WTC11 (cell line): ENCODE results near the gene GRID2.

Experiments used
- CREM ChIP-seq: sonication (generic); formaldehyde crosslinking; IDR thresholded peaks from 2 replicates; pipeline ENCODE4 v1.8.1; 2022; ENCODE audit warnings: mild to moderate bottlenecking, missing genetic modification reagents, moderate library complexity
- FOXP1 ChIP-seq: sonication (generic); formaldehyde crosslinking; IDR thresholded peaks from 2 replicates; pipeline ENCODE4 v1.8.0; 2022; ENCODE audit warnings: missing genetic modification reagents, mild to moderate bottlenecking, moderate library complexity, borderline replicate concordance
- GABPB1 ChIP-seq: sonication (generic); formaldehyde crosslinking; IDR thresholded peaks from 2 replicates; pipeline ENCODE4 v1.8.1; 2023; ENCODE audit warnings: mild to moderate bottlenecking, missing genetic modification reagents
- MAX ChIP-seq: sonication (generic); formaldehyde crosslinking; IDR thresholded peaks from 2 replicates; pipeline ENCODE4 v1.8.0; 2022; ENCODE audit warnings: mild to moderate bottlenecking, missing genetic modification reagents
- TF ChIP-seq, protein P1 (sequence below): sonication (generic); formaldehyde crosslinking; IDR thresholded peaks from 2 replicates; pipeline ENCODE4 v1.8.1; 2023; ENCODE audit warnings: mild to moderate bottlenecking, missing genetic modification reagents, moderate library complexity
- TF ChIP-seq, protein P2 (sequence below): sonication (generic); formaldehyde crosslinking; IDR thresholded peaks from 2 replicates; pipeline ENCODE4 v1.8.1; 2023; ENCODE audit warnings: mild to moderate bottlenecking, missing genetic modification reagents, moderate library complexity

DNA sequence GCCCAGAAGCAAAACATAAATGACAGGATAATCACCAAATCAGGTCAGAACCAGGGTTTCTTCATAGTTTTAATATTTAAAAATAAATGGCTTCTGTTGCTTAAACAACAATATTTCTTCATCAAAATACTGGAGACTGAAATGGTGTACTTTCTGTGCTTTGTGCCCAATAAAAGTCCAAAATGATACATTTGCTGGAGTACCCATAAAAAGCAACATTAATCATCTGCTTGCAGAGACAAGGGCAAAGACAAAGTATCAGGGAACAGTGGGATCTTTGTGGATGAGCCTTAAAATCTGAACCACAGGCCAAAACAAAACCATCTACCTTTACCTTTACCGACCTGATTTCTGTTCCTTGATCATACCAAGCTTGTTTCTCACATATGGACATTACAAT is 840.9 kb downstream of the GRID2 start:
- TF ChIP-seq MAX (CRISPR knock-in tag): no peak
- no peak for TF ChIP-seq GABPB1 (CRISPR knock-in tag)
- TF ChIP-seq, protein P1, sequence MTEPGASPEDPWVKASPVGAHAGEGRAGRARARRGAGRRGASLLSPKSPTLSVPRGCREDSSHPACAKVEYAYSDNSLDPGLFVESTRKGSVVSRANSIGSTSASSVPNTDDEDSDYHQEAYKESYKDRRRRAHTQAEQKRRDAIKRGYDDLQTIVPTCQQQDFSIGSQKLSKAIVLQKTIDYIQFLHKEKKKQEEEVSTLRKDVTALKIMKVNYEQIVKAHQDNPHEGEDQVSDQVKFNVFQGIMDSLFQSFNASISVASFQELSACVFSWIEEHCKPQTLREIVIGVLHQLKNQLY: no peak
- TF ChIP-seq FOXP1: no peak
- TF ChIP-seq, protein P2, sequence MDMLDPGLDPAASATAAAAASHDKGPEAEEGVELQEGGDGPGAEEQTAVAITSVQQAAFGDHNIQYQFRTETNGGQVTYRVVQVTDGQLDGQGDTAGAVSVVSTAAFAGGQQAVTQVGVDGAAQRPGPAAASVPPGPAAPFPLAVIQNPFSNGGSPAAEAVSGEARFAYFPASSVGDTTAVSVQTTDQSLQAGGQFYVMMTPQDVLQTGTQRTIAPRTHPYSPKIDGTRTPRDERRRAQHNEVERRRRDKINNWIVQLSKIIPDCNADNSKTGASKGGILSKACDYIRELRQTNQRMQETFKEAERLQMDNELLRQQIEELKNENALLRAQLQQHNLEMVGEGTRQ (CRISPR knock-in tag): no peak
- no peak for TF ChIP-seq CREM (CRISPR knock-in tag)
